ENCODE data around the gene UGCG.
"Not testable (repeated sequence)": the region's sequence is repeated elsewhere in the genome, so short reads cannot be mapped to it uniquely, and the experiment has no call there.

UGCG gene

DNA sequence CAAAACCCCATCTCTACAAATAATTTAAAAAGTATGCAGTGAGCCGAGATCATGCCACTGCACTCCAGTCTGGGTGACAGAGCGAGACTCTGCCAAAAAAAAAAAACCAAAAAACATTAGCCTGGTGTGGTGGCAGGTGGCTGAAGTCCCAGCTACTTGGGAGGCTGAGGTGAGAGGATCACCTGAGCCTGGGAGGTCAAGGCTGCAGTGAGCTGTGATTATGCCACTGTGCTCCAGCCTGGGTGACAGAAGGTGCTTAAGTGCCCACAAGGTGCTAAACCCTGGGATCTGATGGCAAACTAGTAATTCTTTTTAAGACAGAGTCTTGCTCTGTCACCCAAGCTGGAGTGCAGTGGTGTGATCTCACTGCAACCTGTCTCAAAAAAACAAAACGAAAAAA, 5.7 kb upstream of the UGCG start:
- not testable (repeated sequence) for DNase-seq (ENCODE audit: low read depth in 2 of 2)

DNA sequence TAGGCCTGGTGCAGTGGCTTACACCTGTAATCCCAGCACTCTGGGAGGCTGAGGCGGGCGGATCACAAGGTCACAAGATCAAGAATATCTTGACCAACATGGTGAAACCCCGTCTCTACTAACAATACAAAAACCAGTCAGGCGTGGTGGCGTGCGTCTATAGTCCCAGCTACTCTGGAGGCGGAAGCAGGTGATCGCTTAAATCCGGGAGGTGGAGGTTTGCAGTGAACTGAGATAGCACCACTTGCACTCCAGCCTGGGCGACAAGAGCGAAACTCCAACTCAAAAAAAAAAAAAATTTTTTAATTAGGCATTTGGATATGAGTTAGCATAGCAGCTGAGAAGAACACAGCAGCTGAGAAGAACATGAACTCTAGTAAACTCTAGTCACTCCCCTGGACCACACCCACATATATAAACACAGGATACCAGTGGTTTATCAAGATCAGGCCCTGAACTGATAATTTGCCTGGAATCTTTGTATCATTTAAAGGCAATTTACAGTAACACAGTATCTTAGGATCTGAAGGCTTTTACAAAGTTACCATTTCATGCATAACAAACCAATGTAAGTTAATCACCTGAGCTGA, 4.6 kb upstream of the UGCG start:
- no peak for DNase-seq (ENCODE audit: low read depth in 2 of 2)

DNA sequence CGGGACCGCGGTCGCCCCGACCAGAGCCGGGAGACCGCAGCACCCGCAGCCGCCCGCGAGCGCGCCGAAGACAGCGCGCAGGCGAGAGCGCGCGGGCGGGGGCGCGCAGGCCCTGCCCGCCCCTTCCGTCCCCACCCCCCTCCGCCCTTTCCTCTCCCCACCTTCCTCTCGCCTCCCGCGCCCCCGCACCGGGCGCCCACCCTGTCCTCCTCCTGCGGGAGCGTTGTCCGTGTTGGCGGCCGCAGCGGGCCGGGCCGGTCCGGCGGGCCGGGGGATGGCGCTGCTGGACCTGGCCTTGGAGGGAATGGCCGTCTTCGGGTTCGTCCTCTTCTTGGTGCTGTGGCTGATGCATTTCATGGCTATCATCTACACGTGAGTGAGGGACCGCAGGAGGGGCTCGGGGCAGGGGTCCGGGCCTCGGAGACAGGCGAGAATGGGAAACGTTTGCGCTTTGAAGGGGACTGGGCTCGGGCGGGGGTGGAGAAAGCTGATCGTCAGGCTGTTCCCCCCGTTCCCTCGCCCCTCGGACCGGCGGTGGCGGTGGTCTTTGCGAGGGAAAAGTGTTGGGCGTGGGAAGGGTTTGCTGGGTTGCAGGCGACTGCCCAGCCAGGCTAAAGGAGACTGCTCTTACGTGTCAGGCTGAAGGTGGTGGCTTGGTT, 457 bp downstream of the UGCG start:
- peak in 1 of 2 donors; percentile 3 for DNase-seq (ENCODE audit: low read depth in 2 of 2)

DNA sequence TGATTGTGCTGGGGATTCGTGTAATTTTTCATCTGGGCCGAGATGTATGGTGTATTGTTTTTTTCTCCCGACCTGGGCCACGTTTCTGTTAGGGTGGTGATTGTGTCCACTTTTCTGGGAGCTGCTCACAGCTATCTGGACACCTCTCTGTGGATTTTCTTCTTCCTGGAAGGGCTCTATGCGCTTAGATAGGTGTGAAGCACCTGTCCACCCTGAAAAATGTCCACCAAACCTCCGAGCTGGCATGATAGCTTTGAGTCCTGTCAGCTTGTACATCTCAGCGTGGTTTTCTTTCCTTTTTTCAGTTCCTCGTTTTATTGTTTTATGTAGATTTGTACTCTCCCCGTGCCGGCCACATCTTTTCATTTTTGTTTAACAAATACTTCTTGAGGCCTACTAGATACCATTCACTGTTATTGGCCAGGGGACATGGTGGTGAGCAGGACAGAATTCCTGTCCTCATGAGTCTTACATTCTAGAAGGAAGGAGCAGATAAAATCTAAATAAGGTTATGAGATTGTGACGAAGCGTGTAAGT, 1.1 kb downstream of the UGCG start:
- no peak for DNase-seq (ENCODE audit: low read depth in 2 of 2)

DNA sequence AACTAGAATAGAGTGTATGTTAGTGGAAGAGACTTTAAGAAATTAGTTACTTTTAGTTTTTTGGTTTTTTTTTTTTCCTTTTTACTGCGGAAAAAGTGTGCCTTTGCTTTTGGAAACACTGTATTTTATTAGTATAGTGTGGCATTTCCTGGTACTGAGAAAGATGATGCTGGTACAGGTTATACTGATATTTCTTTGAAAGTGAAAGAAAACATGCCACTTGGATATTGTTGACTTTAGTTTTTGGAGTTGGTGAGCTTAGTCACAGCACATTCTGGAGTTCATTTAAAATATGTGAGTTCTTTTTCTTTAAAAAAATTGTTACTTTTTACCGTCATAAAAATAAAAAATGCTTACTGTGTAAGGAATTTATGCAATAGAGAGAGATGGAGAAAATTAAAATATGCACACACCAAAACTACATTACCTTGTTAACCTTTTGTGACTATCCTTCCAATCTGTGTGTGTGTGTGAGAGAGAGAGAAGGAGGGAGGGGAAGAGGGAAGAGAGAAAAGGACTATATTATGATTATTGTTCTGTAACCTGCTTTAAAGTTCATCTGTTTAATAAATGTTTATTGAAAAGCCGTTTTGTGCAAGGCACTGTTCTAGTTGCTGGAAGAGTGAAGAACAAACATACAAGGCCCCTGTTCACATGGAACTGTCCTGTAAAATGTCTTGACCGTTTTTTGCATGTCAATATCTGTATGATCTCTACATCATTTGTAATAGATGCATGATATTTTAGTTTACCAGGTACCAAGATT, 1.9 kb downstream of the UGCG start:
- DNase-seq (ENCODE audit: low read depth in 2 of 2): no peak

DNA sequence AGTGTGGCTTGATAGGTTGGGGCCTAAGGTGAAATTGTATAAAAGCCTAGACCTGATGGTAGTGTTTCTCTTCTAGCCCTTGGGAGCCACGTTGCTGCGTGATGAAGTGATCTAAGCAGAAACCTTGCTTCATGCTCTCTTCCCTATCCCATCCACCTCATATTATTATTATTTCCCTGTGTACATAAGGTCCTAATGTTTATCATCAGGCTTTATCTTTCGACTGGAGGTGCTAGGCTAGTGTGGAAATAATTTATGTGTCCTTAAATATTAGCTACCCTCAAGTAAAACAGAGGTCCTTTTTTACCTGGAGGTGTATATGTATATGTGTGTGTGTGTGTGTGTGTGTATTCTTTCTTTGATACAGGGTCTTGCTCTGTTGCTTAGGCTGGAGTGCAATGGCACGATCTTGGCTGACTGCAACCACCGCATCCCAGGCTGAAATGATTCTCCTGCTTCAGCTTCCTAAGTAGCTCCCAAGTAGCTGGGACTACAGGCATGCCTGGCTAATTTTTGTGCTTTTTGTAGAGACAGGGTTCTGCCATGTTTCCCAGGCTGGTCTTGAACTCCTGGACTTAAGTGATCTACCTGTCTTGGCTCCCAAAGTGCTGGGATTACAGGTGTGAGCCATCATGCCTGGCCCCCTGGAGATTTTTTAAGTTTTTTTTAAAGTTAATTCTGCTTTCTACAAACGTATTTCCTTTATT, 3.7 kb downstream of the UGCG start:
- no peak for DNase-seq (ENCODE audit: low read depth in 2 of 2)

DNA sequence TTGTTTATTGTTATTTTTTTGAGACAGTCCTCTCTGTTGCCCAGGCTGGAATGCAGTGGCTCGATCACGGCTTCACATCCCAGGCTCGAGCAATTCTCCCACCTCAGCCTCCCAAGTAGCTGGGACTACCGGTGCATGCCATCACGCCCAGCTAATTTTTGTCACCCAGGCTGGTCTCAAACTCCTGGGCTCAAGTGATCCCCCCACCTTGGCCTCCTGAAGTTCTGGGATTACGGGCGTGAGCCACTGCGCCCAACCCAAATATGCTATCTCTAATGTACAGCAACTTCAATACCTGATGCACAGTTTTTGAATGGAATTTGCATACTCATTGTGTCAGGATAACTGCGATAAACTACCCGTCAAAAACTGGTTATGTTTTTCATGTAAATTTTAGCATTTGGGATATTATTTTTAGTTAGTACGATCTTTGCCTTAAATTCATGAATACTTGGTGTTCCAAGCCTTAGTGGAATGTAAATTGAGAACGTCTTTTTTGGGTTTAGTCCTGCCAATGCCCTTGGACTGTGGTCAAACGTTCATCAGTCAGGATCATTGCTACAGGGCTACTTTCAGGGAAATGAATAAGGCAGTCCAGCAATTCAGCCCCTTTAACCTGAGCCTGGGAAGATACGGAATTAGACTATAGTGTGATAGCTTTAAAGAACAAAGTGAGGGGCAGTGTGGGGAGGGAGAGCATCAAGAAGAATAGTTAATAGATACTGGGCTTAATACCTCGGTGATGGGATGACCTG, 4.4 kb downstream of the UGCG start:
- DNase-seq (ENCODE audit: low read depth in 2 of 2): no peak

DNA sequence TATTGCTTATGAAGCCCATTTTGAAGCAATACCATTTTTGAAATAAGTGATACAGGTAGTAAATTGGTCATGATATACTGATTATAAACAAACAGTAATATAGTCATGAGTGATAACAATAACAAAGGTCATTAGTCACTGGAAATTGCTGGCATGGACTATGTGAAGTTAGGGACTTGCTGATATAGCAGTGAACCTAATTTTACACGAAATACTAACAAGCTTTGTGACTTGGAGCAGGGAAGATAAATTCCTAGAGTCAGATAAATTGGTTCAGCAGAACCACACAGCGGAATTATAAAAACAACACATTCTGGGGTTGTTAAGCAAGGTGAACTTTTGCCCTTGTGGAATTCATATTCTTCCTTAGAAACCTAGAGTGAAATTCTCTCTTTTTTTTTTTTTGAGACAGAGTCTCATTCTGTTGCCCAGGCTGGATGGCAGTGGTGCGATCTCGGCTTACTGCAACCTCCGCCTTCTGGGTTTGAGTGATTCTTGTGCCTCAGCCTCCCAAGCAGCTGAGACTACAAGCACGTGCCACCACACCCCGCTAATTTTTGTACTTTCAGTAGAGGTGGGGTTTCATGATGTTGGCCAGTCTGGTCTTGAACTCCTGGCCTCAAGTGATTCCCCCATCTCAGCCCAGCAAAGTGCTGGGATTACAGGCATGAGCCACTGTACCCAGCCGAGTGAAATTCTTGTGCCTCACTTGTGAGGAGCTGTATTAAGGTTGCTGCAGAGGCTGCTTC, 6.0 kb downstream of the UGCG start:
- no peak for DNase-seq (ENCODE audit: low read depth in 2 of 2)

DNA sequence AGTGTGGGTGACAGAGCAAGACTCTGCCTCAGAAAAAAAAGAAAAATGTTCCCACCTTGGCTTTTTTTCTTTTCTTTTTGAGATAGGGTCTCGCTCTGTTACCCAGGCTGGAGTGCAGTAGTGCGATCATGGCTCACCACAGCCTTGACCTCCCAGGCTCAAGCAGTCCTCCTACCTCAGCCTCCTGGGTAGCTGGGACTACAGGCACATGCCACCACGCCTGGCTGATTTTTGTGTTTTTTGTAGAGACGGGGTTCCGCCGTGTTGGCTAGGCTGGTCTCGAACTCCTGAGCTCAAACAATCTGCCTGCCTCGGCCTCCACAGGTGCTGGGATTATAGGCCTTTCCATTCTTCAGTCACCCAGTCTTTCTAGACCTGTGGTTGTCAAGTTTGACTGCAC, 6.9 kb downstream of the UGCG start:
- DNase-seq (ENCODE audit: low read depth in 2 of 2): not testable (repeated sequence)

DNA sequence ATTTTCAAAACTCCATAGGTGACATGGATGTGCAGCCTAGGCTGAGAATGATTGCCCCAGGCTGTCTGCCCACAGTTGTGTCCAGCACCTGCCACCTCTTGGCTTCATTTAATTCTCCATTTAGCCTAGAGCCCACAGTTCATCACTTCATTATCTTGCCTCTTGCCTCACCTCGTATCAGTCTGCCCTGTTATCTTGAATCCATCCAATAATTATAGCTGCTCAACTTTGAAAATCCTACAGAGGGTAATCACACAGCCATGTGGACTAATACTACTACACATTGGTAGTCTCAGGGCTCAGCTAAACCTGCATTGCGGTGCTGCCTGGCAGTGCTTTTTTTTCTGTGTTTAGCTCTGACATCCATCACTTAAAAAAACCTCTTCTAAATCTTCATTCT, 7.4 kb downstream of the UGCG start:
- DNase-seq (ENCODE audit: low read depth in 2 of 2): no peak

DNA sequence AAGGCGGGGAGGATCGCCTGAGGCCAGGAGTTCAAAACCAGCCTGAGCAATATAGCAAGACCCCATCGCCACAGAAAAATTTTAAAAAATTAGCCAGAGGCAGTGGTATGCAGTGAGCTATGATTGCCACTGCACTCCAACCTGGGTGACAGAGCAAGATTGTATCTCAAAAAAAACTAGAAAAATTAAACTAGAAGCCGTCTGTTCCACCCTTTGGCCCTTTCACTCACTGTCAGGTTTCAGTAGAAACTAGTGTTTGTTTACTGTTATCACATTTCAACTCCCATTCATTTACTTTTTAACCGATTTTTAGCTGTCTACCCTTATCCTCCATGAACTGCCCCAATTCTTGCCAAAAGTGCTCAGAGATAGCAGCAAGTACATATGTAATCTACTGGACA, 8.3 kb downstream of the UGCG start:
- DNase-seq (ENCODE audit: low read depth in 2 of 2): no peak

DNA sequence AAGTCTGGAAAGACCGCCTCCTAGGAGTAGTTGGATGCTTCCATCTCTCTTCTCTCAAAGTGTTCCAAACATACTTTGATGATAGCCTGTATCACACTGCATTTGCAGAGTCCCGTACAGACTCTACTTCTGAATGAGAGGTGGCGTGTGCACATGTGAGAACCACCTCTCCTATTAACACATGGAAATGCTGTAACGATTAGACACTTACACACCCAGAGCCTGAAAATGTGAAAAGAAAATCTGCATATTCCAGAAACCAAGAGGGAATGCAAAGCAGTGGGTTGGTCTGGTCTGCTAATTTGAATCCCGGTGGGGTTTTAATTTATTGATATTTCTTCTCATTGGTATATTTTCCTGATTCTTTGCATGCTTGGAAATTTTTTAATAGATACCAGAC, 10.5 kb downstream of the UGCG start:
- no peak for DNase-seq (ENCODE audit: low read depth in 2 of 2)

DNA sequence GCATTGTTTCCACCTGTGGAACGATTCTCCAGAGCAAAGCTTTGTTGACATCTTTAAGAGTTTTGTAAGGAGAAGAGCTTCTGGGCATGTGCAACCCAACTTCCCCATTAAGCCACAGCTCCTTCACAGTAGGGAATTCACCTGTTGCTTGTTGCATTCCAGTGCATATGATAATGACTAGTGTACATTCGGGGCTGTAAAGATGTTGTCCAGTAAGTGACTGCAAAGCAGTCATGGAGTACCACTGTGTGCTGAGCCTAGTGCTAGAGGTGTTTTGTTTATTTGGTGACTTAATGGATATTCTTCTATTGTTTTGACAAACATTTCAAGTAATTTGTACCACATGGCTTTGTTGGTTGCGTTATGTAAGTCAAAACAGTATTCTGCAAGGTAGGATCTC, 12.8 kb downstream of the UGCG start:
- no peak for DNase-seq (ENCODE audit: low read depth in 2 of 2)

DNA sequence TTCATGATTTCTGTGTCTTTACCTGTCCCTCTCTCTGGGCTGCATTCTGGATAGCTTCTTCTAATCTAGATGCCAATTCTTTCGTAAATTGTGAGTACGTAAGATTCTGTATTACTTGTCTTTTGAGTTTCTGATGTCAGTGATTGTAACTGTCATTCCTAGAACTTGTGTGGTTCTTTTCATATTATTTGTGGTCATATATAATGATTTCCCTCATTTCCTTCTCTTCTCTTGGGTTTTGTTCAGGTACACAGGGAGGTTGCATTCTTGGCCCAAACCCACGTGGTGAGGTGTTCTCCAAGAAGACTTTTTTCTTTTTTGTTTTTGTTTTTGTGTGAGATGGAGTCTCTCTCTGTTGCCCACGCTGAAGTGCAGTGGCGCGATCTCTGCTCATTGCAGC, 13.8 kb downstream of the UGCG start:
- no peak for DNase-seq (ENCODE audit: low read depth in 2 of 2)

DNA sequence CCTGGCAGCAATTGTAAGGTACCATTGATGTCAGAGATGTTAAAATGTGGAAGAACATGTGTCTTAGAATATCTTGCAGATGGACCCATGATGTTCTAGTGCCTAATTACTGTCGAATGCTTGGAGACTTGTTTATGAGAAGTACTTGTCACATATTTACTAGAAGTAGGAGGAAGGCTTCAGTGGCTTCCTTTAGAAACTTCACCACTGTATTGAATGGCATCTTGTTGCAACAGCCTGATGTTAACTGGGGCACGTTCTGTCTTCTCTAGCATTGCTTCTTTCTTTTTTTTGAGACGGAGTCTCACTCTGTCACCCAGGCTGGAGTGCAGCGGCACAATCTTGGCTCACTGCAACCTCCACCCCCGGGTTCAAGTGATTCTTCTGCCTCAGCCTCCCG, 16.5 kb downstream of the UGCG start:
- DNase-seq (ENCODE audit: low read depth in 2 of 2): no peak

DNA sequence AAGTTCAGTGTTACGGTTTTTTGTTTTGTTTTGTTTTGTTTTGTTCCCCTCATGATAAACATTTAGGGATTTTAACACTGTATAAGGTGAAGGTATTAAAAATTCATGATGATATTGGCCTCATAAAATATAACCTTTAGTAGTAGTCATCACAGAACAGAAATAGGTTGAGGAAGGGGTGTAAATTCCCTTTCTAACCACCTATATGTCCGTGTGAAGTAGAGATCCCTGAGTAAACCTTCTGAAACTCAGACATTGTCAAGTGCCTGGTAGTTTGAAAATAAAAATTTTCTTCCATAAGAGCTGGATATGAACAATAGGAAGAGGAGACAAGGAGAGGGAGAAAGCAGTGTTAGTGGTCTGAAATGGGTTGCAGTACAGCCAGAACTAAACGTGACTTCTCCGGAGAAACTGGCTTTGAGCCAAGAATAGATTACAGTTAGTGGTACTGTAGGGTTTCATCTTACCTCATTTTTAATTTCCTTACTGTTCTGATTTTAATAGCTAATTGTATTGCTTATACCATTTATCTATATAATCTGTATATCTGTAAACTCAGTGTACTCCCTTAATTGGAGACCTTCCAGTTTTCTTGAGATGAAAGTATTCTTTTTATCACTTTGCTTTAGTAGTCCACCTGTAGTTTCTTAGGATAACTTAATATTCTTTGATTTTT, 18.3 kb downstream of the UGCG start:
- DNase-seq (ENCODE audit: low read depth in 2 of 2): no peak

DNA sequence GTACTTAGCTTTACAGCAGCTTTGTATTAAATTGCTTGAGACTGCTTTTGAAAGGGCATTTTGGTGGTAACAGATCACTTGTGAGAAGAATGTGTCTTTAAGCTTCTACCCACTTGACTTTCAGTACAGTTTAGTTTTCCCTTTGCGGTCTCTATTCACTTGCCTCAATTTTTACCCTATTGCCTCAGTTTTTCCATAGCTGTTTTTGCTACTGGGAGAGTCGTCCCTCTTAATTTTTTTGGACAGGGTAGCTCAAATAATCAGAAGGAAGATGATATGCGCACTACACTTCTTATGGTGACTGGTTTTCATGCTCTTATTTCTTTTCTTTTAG, 18.8 kb downstream of the UGCG start:
- no peak for DNase-seq (ENCODE audit: low read depth in 2 of 2)

DNA sequence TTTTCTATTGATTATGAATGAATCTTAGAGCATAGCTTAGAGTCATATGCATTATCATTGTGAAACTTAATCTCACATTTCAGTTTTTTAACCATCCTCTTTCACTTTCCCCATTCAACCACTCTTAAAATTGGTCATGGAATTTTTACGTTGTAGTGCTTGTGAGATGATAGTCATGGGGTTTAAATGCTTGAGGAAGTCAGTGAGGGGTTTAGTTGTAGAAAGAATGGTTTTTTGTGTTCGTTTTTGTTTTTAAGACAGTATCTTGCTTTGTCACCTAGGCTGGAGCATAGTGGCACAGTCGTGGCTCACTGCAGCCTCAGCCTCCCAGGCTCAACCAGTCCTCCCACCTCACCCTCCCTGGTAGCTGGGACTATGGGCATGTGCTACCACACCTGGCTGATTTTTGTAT, 19.6 kb downstream of the UGCG start:
- no peak for DNase-seq (ENCODE audit: low read depth in 2 of 2)

DNA sequence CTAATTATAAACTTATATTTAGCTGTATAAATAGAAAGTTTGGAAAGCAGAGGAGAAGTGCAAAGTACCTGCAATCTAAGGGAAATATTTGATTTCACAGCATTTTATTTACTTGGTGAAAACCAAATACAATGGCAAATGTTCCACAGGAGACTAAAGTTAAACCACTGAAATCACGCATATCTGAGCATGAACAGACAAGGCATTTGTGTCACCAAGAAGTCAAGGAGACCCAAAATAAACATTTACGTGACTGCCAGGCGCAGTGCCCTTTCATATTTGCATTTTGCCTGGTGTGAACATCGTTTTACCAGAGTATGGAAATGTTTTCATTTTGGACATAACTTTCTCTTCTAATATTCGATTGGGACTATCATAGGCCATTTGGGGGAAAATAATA, 20.6 kb downstream of the UGCG start:
- DNase-seq (ENCODE audit: low read depth in 2 of 2): no peak

DNA sequence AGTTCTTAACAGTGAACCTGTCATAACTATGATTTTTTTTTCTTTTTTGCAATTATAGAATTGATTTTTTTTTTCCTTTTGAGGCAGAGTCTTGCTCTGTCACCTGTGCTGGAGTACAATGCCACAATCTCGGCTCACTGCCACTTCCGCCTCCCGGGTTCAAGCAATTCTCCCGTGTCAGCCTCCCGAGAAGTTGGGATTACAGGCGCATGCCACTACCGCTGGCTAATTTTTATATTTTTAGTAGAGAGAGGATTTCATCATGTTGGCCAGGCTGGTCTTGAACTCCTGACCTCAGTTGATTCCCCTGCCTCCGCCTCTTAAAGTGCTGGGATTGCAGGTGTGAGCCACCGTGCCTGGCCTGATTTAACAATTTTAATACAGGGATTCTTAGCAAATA, 21.4 kb downstream of the UGCG start:
- DNase-seq (ENCODE audit: low read depth in 2 of 2): no peak

DNA sequence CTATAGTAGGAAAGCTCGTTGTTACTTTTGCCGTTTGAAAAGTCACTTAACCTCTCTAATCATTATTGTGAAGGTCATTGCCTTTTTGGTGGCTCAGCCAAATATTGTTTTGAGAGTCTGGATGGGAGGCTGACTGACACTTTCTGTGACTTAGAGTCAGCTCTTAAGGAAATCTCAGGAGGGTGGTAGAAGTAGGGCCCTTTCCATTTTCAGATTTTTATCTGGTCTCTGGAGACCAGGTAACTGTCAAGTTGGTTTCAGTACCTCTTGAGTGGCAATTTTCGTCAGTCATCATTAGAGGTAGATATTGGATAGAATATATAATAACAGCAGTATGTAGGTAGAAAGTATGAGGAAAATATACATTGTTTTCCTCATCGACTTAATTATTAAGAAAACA, 23.3 kb downstream of the UGCG start:
- DNase-seq (ENCODE audit: low read depth in 2 of 2): no peak

All from stimulated activated CD8-positive, alpha-beta memory T cell treated with anti-CD3 and anti-CD28 coated beads, Interleukin-7, amount 100 ng/mL, for 4 hours (primary cell).